DOHH2 (cell line): ENCODE results near the gene MBD6.

ENCODE experiments used
- H3F3A ChIP-seq: fragments of 200-600 bp; sonication (generic), shearing (Covaris generic); 2 replicates; pipeline ENCODE4 v1.6.0; 2016; ENCODE audit warnings: antibody characterized with exemption, mild to moderate bottlenecking; ENCODE audit not compliant: control insufficient read depth, insufficient read depth
- H3K27ac ChIP-seq: fragments of 200-600 bp; sonication (generic); 2 replicates; pipeline ENCODE4 v1.5.1; 2014; ENCODE audit warnings: low read depth, mild to moderate bottlenecking, low read length, moderate library complexity
- H3K27me3 ChIP-seq: fragments of 200-600 bp; sonication (generic); 2 replicates; pipeline ENCODE4 v1.6.1; 2014; ENCODE audit warnings: mild to moderate bottlenecking, low read length, mixed read lengths; ENCODE audit not compliant: control insufficient read depth
- H3K36me3 ChIP-seq: fragments of 200-600 bp; sonication (generic); 2 replicates; pipeline ENCODE4 v1.6.1; 2014; ENCODE audit warnings: mild to moderate bottlenecking, low read length, moderate library complexity, mixed read lengths; ENCODE audit not compliant: control insufficient read depth
- H3K4me1 ChIP-seq: fragments of 200-600 bp; sonication (generic); 2 replicates; pipeline ENCODE4 v1.6.1; 2014; ENCODE audit warnings: mild to moderate bottlenecking, low read length, mixed read lengths; ENCODE audit not compliant: control insufficient read depth
- H3K4me2 ChIP-seq: fragments of 200-600 bp; sonication (generic); 2 replicates; pipeline ENCODE4 v1.6.0; 2014; ENCODE audit warnings: mild to moderate bottlenecking, low read length, moderate library complexity
- H3K4me3 ChIP-seq: fragments of 200-600 bp; sonication (generic); 2 replicates; pipeline ENCODE4 v1.5.1; 2014; ENCODE audit warnings: mild to moderate bottlenecking, low read length, mixed read lengths
- H3K79me2 ChIP-seq: fragments of 200-600 bp; sonication (generic); 2 replicates; pipeline ENCODE4 v1.6.1; 2014; ENCODE audit warnings: mild to moderate bottlenecking, low read length, mixed read lengths; ENCODE audit not compliant: control insufficient read depth
- H3K9me2 ChIP-seq: fragments of 200-600 bp; sonication (generic); replicated peaks from 2 replicates; pipeline ENCODE4 v1.6.1; 2014; ENCODE audit warnings: mild to moderate bottlenecking, low read length, mixed read lengths; ENCODE audit not compliant: control insufficient read depth
- H3K9me3 ChIP-seq: fragments of 200-600 bp; sonication (generic); 2 replicates; pipeline ENCODE4 v1.6.1; 2014; ENCODE audit warnings: antibody characterized with exemption, low read length, mixed read lengths; ENCODE audit not compliant: control insufficient read depth, insufficient read depth
- H4K20me1 ChIP-seq: fragments of 200-600 bp; sonication (generic); 2 replicates; pipeline ENCODE4 v1.6.0; 2014; ENCODE audit warnings: low read depth, mild to moderate bottlenecking, antibody characterized with exemption, low read length, moderate library complexity; ENCODE audit not compliant: control insufficient read depth, insufficient read depth
- EZH2phosphoT487 ChIP-seq: fragments of 200-600 bp; sonication (generic); IDR thresholded peaks from 2 replicates; pipeline ENCODE4 v1.6.1; 2017; ENCODE audit warnings: borderline replicate concordance, mild to moderate bottlenecking, antibody characterized with exemption, low read length, moderate library complexity, mixed read lengths
- TF ChIP-seq, protein P1 (sequence below): fragments of 200-600 bp; sonication (generic); IDR thresholded peaks from one replicate; pipeline ENCODE4 v1.5.1; 2014; ENCODE audit warnings: antibody characterized with exemption, mild to moderate bottlenecking, low read depth, low read length; ENCODE audit not compliant: poor library complexity, severe bottlenecking

MBD6 gene

DNA sequence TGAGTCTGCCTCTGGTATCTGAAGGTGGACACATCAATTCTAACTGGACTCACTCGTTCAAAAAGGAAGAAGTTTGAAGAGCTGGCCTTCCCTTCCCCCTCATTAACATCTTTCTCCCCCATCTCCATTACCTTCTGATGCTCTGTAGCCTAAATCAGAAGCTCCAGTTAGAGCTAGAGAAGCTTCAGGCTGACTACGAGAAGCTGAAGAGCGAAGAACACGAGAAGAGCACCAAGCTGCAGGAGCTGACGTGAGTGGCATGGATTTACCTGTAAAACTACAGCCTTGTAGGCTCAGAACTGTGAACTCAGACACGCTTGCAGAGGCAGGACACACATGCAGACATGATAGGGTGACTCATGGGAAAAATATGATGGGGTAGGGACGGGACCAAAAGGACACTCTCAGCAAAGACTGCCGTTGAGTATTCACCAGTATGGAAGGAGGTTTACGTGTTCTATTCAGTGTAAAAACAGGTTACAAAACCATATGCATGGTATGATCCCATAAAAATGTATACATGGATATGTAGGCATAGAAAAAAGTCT is 54.1 kb downstream of the MBD6 start:
- no peaks in the 10 kb centered on the region for H3K36me3 ChIP-seq
- H3K4me2 ChIP-seq: no peak overlapping the region
- H3K4me3 ChIP-seq: no peak overlapping the region
- no peak for TF ChIP-seq EZH2phosphoT487
- TF ChIP-seq, protein P1, sequence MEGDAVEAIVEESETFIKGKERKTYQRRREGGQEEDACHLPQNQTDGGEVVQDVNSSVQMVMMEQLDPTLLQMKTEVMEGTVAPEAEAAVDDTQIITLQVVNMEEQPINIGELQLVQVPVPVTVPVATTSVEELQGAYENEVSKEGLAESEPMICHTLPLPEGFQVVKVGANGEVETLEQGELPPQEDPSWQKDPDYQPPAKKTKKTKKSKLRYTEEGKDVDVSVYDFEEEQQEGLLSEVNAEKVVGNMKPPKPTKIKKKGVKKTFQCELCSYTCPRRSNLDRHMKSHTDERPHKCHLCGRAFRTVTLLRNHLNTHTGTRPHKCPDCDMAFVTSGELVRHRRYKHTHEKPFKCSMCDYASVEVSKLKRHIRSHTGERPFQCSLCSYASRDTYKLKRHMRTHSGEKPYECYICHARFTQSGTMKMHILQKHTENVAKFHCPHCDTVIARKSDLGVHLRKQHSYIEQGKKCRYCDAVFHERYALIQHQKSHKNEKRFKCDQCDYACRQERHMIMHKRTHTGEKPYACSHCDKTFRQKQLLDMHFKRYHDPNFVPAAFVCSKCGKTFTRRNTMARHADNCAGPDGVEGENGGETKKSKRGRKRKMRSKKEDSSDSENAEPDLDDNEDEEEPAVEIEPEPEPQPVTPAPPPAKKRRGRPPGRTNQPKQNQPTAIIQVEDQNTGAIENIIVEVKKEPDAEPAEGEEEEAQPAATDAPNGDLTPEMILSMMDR: no peak
- no peak overlapping the region for H3K27ac ChIP-seq
- H4K20me1 ChIP-seq: no peaks in the 10 kb centered on the region
- H3K9me2 ChIP-seq: no peaks in the 10 kb centered on the region
- peaks cover 27% of the 10 kb centered on the region for H3K27me3 ChIP-seq
- no peaks in the 10 kb centered on the region for H3K4me1 ChIP-seq
- no peaks in the 10 kb centered on the region for H3K9me3 ChIP-seq
- H3F3A ChIP-seq: no peaks in the 10 kb centered on the region
- no peaks in the 10 kb centered on the region for H3K79me2 ChIP-seq

DNA sequence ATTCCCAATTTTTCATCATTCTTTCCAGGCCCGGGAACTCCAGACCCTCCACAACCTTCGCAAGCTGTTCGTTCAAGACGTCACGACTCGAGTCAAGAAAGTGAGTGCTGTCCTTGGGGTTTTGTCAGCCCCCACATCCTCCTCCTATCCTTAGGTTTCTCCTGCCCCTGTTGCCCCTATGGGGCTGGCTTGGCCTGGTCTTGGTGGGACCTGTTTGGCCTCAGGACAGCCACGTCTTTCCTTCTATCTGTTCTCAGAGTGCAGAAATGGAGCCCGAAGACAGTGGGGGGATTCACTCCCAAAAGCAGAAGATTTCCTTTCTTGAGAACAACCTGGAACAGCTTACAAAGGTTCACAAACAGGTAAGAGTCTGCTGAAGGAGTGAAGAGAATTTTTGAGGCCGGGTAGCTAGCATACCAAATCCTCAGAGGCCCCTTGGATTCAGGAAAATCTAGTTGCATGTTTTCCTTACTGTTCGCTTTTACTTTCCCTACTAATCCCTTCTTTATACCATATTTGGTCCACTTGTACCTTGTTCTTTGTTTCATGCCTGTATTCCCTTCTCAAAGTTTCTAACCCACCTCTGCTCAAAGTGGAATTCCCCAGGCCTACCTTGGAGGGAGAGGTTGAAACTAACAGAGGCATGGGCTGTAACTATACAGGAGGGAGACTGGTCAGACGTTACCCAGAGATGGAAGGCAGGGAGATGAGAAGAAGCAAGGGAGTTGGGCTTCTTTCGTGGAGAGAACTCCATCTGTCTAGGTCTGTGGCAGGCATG is 55.5 kb downstream of the MBD6 start:
- no peaks in the 10 kb centered on the region for H3K79me2 ChIP-seq
- H3K4me1 ChIP-seq: peaks cover 3% of the 10 kb centered on the region
- TF ChIP-seq EZH2phosphoT487: no peak
- TF ChIP-seq, protein P1: no peak
- peaks cover 35% of the 10 kb centered on the region for H3K27me3 ChIP-seq
- H3K36me3 ChIP-seq: no peaks in the 10 kb centered on the region
- no peak overlapping the region for H3K4me3 ChIP-seq
- H3K9me2 ChIP-seq: no peaks in the 10 kb centered on the region
- no peak overlapping the region for H3K4me2 ChIP-seq
- no peaks in the 10 kb centered on the region for H3K9me3 ChIP-seq
- no peak overlapping the region for H3K27ac ChIP-seq
- no peaks in the 10 kb centered on the region for H4K20me1 ChIP-seq
- no peaks in the 10 kb centered on the region for H3F3A ChIP-seq

DNA sequence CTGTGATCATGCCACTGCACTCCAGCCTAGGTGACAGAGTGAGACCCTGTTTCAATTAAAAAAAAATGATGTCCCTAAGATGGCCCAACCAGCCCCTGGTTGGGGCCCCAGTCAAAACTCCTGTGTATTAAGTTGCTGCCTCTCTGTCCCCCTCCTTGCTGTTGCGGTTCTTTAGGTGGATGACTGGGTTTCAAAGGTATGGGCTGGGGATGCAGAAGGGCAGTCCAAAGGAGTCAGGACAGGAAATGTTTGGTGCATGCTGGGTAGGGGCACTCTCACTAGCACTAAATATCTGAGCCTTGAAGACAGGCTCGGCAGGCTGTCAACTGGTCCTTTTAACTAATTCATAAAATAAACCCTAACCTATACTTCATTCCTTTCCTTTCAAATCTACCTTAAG is 56.4 kb downstream of the MBD6 start:
- H3K9me2 ChIP-seq: no peaks in the 10 kb centered on the region
- peaks cover 5% of the 10 kb centered on the region for H3K4me1 ChIP-seq
- no peak overlapping the region for H3K4me3 ChIP-seq
- H4K20me1 ChIP-seq: no peaks in the 10 kb centered on the region; the same call in 1 of the 2 replicates
- H3K36me3 ChIP-seq: no peaks in the 10 kb centered on the region
- peaks cover 41% of the 10 kb centered on the region for H3K27me3 ChIP-seq
- H3K27ac ChIP-seq: no peak overlapping the region
- no peaks in the 10 kb centered on the region for H3F3A ChIP-seq
- H3K9me3 ChIP-seq: no peaks in the 10 kb centered on the region
- H3K79me2 ChIP-seq: no peaks in the 10 kb centered on the region
- no peak overlapping the region for H3K4me2 ChIP-seq
- TF ChIP-seq, protein P1: no peak
- TF ChIP-seq EZH2phosphoT487: no peak
